GM10248 (cell line): Measurements from ENCODE around the gene TLX1.

Experiments used
- CTCF ChIA-PET: fragments of 300-600 bp; sonication (Branson Sonifier 250); formaldehyde crosslinking; extraction: SDS; loops from one replicate; lab custom pipeline; 2021; ENCODE audit warnings: antibody characterized with exemption; lab: Yijun Ruan, JAX
- POLR2A ChIA-PET: fragments of 350-650 bp; sonication (Branson Sonifier 250); formaldehyde crosslinking; extraction: SDS; loops from one replicate; lab custom pipeline; 2020; ENCODE audit warnings: antibody characterized with exemption; lab: Yijun Ruan, JAX
- DNase-seq: peaks from one replicate; pipeline ENCODE4 v3.0.0; 2012; ENCODE audit errors: extremely low spot score
- CTCF ChIP-seq: IDR thresholded peaks from 2 replicates; pipeline ENCODE4 v1.5.1; 2012; ENCODE audit warnings: mild to moderate bottlenecking, low read depth; ENCODE audit errors: extremely low read depth, missing control alignments, control extremely low read depth

TLX1 gene

GRCh38 chr10:101136007-101136707, 5.1 kb downstream of the TLX1 start:
- no peak for TF ChIP-seq CTCF
- no peak for DNase-seq
- ChIA-PET CTCF (no interaction called here), POLR2A (no interaction called here)

GRCh38 chr10:101136708-101137121, 5.6 kb downstream of the TLX1 start:
- ChIA-PET CTCF (interaction anchor here (1.1 to 7.7 kb wide), 2 partner anchors 39 to 87 kb away, joined by 3 to 385 read pairs; no protein-coding TSS in a partner anchor), POLR2A (no interaction called here)
- no peak for TF ChIP-seq CTCF
- no peak for DNase-seq

GRCh38 chr10:101137271-101137670, 6.2 kb downstream of the TLX1 start:
- TF ChIP-seq CTCF, result no peak
- ChIA-PET POLR2A (no interaction called here), CTCF (interaction anchor here (1.0 to 7.7 kb wide), 4 partner anchors 12 to 87 kb away, joined by 3 to 385 read pairs (median 4); no protein-coding TSS in a partner anchor)
- DNase-seq, result no peak

GRCh38 chr10:101138788-101139420, 7.8 kb downstream of the TLX1 start:
- ChIA-PET CTCF (interaction anchor here (1.0 to 7.7 kb wide), 7 partner anchors 13 to 642 kb away, joined by 3 to 385 read pairs (median 4); no protein-coding TSS in a partner anchor), POLR2A (no interaction called here)
- DNase-seq, result no peak
- TF ChIP-seq CTCF, result no peak

- DNase-seq, result no peak
- POLR2A ChIA-PET, result no interaction called here
- no peak for TF ChIP-seq CTCF
- CTCF ChIA-PET, result interaction anchor here (0.7 to 7.7 kb wide), 7 partner anchors 17 to 642 kb away, joined by 3 to 385 read pairs (median 3); no protein-coding TSS in a partner anchor
These were observed 8.4 kb downstream of the TLX1 start for GRCh38 chr10:101139421-101139911.

- POLR2A ChIA-PET, result no interaction called here
- CTCF ChIA-PET, result interaction anchor here (0.7 to 7.7 kb wide), 15 partner anchors 8 to 641 kb away, joined by 3 to 385 read pairs (median 10); partner anchors contain the start of gene TLX1
- TF ChIP-seq CTCF, result no peak
- DNase-seq, result no peak
These were observed 9.2 kb downstream of the TLX1 start for GRCh38 chr10:101140084-101140949.
